Heart left ventricle (tissue), 16 donors: ENCODE results near the gene HPN. TPM values are rescaled to one million over a fixed set of nuclear protein-coding genes. Genes with fewer than 3 reads are reported as not detected.

Experiments
- ATAC-seq, 4 donors: fragments of 200-7000 bp; cut with Tn5 transposase; one replicate each; pipeline ENCODE4 v1.9.1; 2020 to 2022; ENCODE audit warnings: moderate library complexity in 4 of 4, mild to moderate bottlenecking in 3 of 4, moderate number of reproducible peaks in 1 of 4
- DNase-seq, 5 donors: peaks; one replicate each; pipeline ENCODE4 v3.0.0-alpha.2; 2020
- H3K27ac ChIP-seq, 12 donors: fragments of 200-600 bp; sonication (generic) in 4 of 12; one replicate each; pipeline versions ENCODE4 v1.5.0 to v1.8.0; 2016 to 2022; ENCODE audit warnings: mild to moderate bottlenecking in 2 of 12
- H3K27me3 ChIP-seq, 9 donors: fragments of 200-600 bp; sonication (generic) in 2 of 9; one replicate each; pipeline versions ENCODE4 v1.5.1 to v1.8.0; 2016 to 2022; ENCODE audit warnings: mild to moderate bottlenecking in 3 of 9
- H3K36me3 ChIP-seq, 9 donors: fragments of 200-600 bp; sonication (generic) in 2 of 9; one replicate each; pipeline versions ENCODE4 v1.5.0 to v1.8.0; 2018 to 2022; ENCODE audit warnings: mild to moderate bottlenecking in 2 of 9
- H3K4me1 ChIP-seq, 12 donors: fragments of 200-600 bp; sonication (generic) in 4 of 12; one replicate each; pipeline versions ENCODE4 v1.5.0 to v1.8.0; 2016 to 2022; ENCODE audit warnings: mild to moderate bottlenecking in 3 of 12
- H3K4me3 ChIP-seq, 12 donors: fragments of 200-600 bp; sonication (generic) in 4 of 12; one replicate each; pipeline versions ENCODE4 v1.5.0 to v1.8.0; 2017 to 2022; ENCODE audit warnings: mild to moderate bottlenecking in 9 of 12, moderate library complexity in 4 of 12
- H3K9me3 ChIP-seq, 12 donors: fragments of 200-600 bp; sonication (generic) in 4 of 12; one replicate each; pipeline versions ENCODE4 v1.5.0 to v1.8.0; 2016 to 2022; ENCODE audit warnings: mild to moderate bottlenecking in 1 of 12
- POLR2A ChIP-seq, 2 donors: fragments of 450-650 bp; IDR thresholded peaks; one replicate each; pipeline ENCODE4 v1.6.1; 2017; ENCODE audit warnings: antibody characterized with exemption in 2 of 2, mild to moderate bottlenecking in 2 of 2, moderate library complexity in 2 of 2
- WGBS, 4 donors: extraction: QIAGEN DNeasy Blood & Tissue Kit in 2 of 4; methylation state at CpG; one replicate each; pipeline versions ENCODE4 v1.1.5 to v1.1.7; 2013 to 2018; 5-methylcytosine and 5-hydroxymethylcytosine counted together
- intact Hi-C, 10 donors: fragments of 100-400 bp; cut with DNase I; formaldehyde crosslinking; loops; one replicate each; pipeline versions ENCODE4 v1.11.1 to v1.14.2; 2022
- polyA plus RNA-seq, 2 donors: library from polyadenylated mRNA; stranded (reverse); fragments of 200-250 nt; gene quantifications; one replicate each; pipeline ENCODE4 v1.2.3, GENCODE V29; 2013
- total RNA-seq, 9 donors: library from RNA; depleted of rRNA in 2 of 9; stranded (reverse); fragments of >200 nt in 2 of 9; fragmentation: NEBNext Ultra II Directional in 3 of 9; extraction: Animal tissue kit (Norgen Biotek cat#: 25700) in 3 of 9; gene quantifications; one replicate each; pipeline versions ENCODE4 v1.1.0 to v1.2.4, GENCODE V29; 2016 to 2023
- TF ChIP-seq, protein P1 (sequence below), 12 donors: fragments of 200-600 bp; sonication (generic) in 4 of 12; IDR thresholded peaks; one replicate each; pipeline versions ENCODE4 v1.5.0 to v1.8.0; 2018 to 2022; ENCODE audit warnings: antibody characterized with exemption in 12 of 12, mild to moderate bottlenecking in 5 of 12
- donor health status: ischemic (EF 13 %, LVEDD 7.1; RV severe dilation, severe dysfunction).
- donor health status: healthy with polysubstance abuse.
- donor health status: DM: no; HTN: yes; CAD: no.
- donor health status: DM: no; HTN: no; CAD: no.
- donor health status: ischemic (EF 25% LVEDD 6.9; RV normal size, moderate dysfunction).
- donor health status: ischemic (EF 25% LVEDD 5.7; RV mildly dilated, moderate dysfunction).
- donor health status: healthy.
- donor health status: DM: yes; HTN: yes; CAD: no.
- donor health status: ischemic (EF 35%, LVEDD 5.7; RV mildly dilated, moderate dysfunction).
- donor health status: nonischemic (EF 11% LVEDD 7.7; RV severe dilation, severe dysfunction).
- donor health status: DM: yes; HTN: yes; CAD: no.
- donor health status: PGD.
- donor health status: ischemic (EF 29% LVEDD 5.4; RV normal size, mild dysfunction).
- donor health status: nonischemic (EF 23%, LVEDD 6.1; RV moderate dilation, normal function).

Gene HPN
- total and polyA plus RNA-seq, 11 donors: 0.80 to 13.4 (median 3.2) TPM

DNA sequence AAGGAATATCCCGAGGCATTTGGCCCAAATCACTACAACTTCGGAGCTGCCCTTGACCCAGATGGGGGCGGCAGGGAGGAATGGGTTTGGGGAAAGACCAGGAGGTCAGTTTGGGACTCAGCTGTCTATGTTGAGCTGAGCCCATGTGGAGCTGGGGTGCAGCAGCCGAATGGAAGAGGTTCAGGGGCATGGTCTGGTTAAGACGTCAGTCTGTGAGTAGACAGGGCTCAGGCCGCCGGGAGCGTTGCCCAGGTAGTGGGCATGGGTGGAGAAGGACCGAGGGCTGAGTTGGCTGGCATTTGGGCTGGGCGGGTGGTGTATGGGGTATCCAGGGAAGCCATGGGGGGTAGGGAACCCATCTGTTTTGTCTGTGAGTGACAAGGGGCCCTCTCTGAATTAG is 20.5 kb upstream of the HPN start:
- DNase-seq: no peak
- Histone ChIP-seq H3K9me3 (no peaks in the 10 kb centered on the region), H3K36me3 (peaks cover 2 to 100% (median 98%) of the 10 kb centered on the region in 9 donors), H3K27ac (no peak overlapping the region), H3K4me1 (peaks cover 0 to 13% (median 0%) of the 10 kb centered on the region in 12 donors), H3K27me3 (no peaks in the 10 kb centered on the region), H3K4me3 (no peak overlapping the region)
- no peak for ATAC-seq
- TF ChIP-seq, protein P1, sequence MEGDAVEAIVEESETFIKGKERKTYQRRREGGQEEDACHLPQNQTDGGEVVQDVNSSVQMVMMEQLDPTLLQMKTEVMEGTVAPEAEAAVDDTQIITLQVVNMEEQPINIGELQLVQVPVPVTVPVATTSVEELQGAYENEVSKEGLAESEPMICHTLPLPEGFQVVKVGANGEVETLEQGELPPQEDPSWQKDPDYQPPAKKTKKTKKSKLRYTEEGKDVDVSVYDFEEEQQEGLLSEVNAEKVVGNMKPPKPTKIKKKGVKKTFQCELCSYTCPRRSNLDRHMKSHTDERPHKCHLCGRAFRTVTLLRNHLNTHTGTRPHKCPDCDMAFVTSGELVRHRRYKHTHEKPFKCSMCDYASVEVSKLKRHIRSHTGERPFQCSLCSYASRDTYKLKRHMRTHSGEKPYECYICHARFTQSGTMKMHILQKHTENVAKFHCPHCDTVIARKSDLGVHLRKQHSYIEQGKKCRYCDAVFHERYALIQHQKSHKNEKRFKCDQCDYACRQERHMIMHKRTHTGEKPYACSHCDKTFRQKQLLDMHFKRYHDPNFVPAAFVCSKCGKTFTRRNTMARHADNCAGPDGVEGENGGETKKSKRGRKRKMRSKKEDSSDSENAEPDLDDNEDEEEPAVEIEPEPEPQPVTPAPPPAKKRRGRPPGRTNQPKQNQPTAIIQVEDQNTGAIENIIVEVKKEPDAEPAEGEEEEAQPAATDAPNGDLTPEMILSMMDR (IDR thresholded peaks at IDR 0.05): no peak
- TF ChIP-seq POLR2A (IDR thresholded peaks at IDR 0.05): no peak
- WGBS, 4 donors: 91 to 95% (median 92%) methylated on average over 10 of the region's 10 CpGs
- intact Hi-C loops: no loop called here

DNA sequence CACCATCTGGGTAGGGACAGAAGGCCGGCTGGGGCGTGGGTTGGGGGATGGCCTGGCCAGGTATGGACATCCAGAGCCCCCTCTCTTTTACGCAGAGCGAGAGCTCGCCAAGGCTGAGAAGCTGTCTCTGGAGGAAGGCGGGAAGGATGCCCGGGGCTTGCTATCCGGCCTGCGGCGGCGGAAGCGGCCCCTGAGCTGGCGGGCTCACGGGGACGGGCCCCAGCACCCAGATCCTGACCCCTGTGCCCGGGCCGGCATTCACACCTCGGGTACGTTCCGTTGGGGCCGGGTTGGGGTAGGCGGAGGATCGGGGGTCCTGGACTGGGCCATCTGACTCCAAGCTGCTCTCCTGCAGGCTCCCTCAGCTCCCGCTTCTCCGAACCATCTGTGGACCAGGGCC is 19.9 kb upstream of the HPN start:
- no peak for ATAC-seq
- TF ChIP-seq, protein P1 (IDR thresholded peaks at IDR 0.05): no peak
- no peak for TF ChIP-seq POLR2A (IDR thresholded peaks at IDR 0.05)
- peaks cover 2 to 100% (median 94%) of the 10 kb centered on the region in 9 donors for H3K36me3 ChIP-seq
- WGBS, 4 donors: 94 to 98% (median 96%) methylated on average over 11 to 25 of the region's 25 CpGs
- no peak overlapping the region for H3K4me3 ChIP-seq
- peaks cover 0 to 13% (median 0%) of the 10 kb centered on the region in 12 donors for H3K4me1 ChIP-seq
- intact Hi-C loops: no loop called here
- H3K27ac ChIP-seq: no peak overlapping the region
- no peak for DNase-seq
- no peaks in the 10 kb centered on the region for H3K9me3 ChIP-seq
- no peaks in the 10 kb centered on the region for H3K27me3 ChIP-seq

DNA sequence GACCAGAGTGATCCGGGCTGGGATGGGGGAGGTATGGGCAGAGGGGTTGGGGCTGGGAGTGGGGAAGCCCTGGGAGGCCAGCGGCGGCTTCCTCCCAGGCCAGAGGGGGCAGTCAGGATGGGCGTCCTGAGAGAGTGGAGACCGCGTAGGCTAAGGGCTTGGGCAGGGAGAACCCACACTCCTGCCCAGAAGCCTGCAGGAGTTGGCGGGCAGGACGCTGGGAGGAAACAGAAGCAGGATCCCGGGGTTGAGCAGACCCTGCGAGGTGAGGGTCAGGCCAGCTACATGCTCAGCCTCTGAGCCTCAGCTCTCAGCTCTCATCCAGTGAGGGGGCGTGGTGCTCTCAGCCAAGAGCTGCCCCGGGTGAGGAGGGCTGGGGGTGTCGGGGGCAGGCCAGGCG is 19.1 kb upstream of the HPN start:
- Histone ChIP-seq H3K9me3 (no peaks in the 10 kb centered on the region), H3K4me1 (peaks cover 0 to 9% (median 0%) of the 10 kb centered on the region in 12 donors), H3K27ac (no peak overlapping the region), H3K27me3 (no peaks in the 10 kb centered on the region), H3K4me3 (no peak overlapping the region), H3K36me3 (peaks cover 2 to 100% (median 93%) of the 10 kb centered on the region in 9 donors)
- DNase-seq: no peak
- no peak for ATAC-seq
- WGBS, 4 donors: 73 to 88% (median 79%) methylated on average over 9 to 14 of the region's 14 CpGs
- intact Hi-C loops: no loop called here
- no peak for TF ChIP-seq POLR2A (IDR thresholded peaks at IDR 0.05)
- TF ChIP-seq, protein P1 (IDR thresholded peaks at IDR 0.05): no peak

DNA sequence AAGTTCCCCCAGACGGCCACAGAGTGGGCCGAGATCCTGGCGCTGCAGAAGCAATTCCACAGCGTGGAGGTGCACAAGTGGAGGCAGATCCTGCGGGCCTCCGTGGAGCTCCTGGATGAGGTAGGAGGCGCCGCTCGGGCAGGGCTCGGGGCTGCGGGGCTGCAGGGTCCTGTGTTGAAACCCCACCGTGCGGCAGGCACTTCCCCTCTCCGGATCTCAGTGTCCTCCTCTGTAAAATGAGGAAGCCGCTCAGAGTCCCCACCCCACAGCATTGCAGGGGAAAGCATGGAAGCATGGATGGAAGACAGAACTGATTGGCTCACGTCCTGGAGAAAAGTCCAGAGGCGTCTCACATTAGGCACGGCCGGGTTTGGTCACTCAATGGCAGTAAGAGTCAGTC is 18.1 kb upstream of the HPN start:
- intact Hi-C loops: no loop called here
- no peaks in the 10 kb centered on the region for H3K9me3 ChIP-seq
- peaks cover 2 to 98% (median 84%) of the 10 kb centered on the region in 9 donors for H3K36me3 ChIP-seq
- TF ChIP-seq POLR2A (IDR thresholded peaks at IDR 0.05): no peak
- TF ChIP-seq, protein P1 (IDR thresholded peaks at IDR 0.05): no peak
- H3K27ac ChIP-seq: no peak overlapping the region
- ATAC-seq: peak in 2 of 4 donors; percentile 29 to 33
- 87 to 97% (median 89%) methylated on average over 11 to 19 of the region's 19 CpGs for WGBS, 4 donors
- no peak overlapping the region for H3K4me3 ChIP-seq
- no peak for DNase-seq
- H3K27me3 ChIP-seq: no peaks in the 10 kb centered on the region
- H3K4me1 ChIP-seq: peaks cover 0 to 5% (median 0%) of the 10 kb centered on the region in 12 donors
